C4-2B (cell line): Measurements from ENCODE around the gene MAD2L1BP.

ENCODE experiments used
- CTCF ChIP-seq: fragments of 450-650 bp; conservative IDR thresholded peaks from 2 replicates; pipeline ENCODE4 v1.5.1; 2017; ENCODE audit warnings: mild to moderate bottlenecking
- ZFX ChIP-seq: fragments of 450-650 bp; IDR thresholded peaks from 2 replicates; pipeline ENCODE4 v1.6.1; 2017

DNA sequence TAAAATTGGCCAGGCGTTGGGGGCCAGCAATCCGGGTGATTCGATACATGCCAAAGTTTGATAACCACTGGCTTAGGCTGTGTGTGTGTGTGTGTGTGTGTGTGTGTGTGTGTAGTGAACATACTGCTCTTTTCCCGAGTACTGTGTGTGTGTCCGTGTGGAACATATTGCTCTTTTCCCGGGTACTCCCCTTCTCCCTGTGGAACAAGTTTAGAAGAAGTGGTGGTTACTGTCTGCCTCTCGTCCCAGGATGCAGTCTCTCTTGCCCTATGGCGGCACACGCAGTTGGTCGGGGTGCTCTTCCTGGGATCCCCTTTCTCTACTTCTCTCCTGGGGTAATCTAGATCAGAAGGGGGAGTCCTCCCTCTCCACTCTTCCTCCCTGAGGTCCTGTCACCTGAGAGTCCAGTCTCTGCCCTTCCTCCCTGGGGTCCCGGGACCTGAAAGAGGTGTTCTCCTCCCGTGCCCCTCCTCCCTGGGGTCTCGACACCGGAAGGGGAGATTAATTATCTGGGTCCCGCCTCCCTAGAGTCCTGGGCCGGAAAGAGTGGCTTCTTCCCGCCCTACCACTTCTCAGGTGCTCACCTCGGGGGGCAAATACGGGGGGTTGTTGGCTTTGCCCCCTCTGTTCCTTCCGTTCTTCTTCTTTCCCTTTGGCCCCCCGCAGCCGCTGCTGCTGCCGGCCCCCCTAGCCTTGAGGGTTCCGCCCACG lies 7.1 kb upstream of the MAD2L1BP start:
- TF ChIP-seq CTCF: no peak
- no peak for TF ChIP-seq ZFX
